Common myeloid progenitor, CD34-positive (primary cell): ENCODE measurements around the gene TCHP.
A peak's percentile ranks its signal among the peaks of the same experiment; 100 is the strongest.

Source experiments
- CTCF ChIA-PET: fragments of 350-600 bp; sonication (Branson Sonifier 250); formaldehyde crosslinking; loops from one replicate; lab custom pipeline; 2021; ENCODE audit warnings: antibody characterized with exemption; lab: Charles Lee
- POLR2A ChIA-PET: fragments of 350-600 bp; sonication (Branson Sonifier 250); formaldehyde crosslinking; loops from one replicate; lab custom pipeline; 2021; ENCODE audit warnings: antibody characterized with exemption; lab: Charles Lee
- DNase-seq, 3 donors: peaks; one replicate each; pipeline versions ENCODE4 v3.0.0 to v3.0.0-alpha.2; 2013
- H3K27ac ChIP-seq, 2 experiments: 1 replicate in 1 of 2; 2 replicates in 1 of 2; pipeline ENCODE4 v1.7.0; 2013; ENCODE audit warnings: inconsistent platforms in 2 of 2, low read length in 2 of 2, mild to moderate bottlenecking in 2 of 2, low read depth in 1 of 2, moderate library complexity in 1 of 2; ENCODE audit not compliant: severe bottlenecking in 2 of 2, insufficient read depth in 1 of 2, poor library complexity in 1 of 2
- H3K27me3 ChIP-seq, 5 experiments: replicated peaks in 2 of 5; 1 replicate in 3 of 5; 2 replicates in 2 of 5; pipeline versions ENCODE4 v1.6.1 to v1.7.0; 2013; ENCODE audit warnings: low read length in 4 of 5, mild to moderate bottlenecking in 2 of 5, moderate library complexity in 2 of 5, inconsistent platforms in 1 of 5; ENCODE audit not compliant: insufficient read depth in 5 of 5, control insufficient read depth in 4 of 5
- H3K36me3 ChIP-seq, 4 experiments: 1 replicate in 2 of 4; 2 replicates in 2 of 4; pipeline versions ENCODE4 v1.6.1 to v1.7.0; 2013; ENCODE audit warnings: low read length in 3 of 4, control low read depth in 1 of 4, mild to moderate bottlenecking in 1 of 4; ENCODE audit not compliant: control insufficient read depth in 4 of 4, insufficient read depth in 4 of 4
- H3K4me1 ChIP-seq, 4 experiments: 1 replicate in 3 of 4; 2 replicates in 1 of 4; pipeline versions ENCODE4 v1.6.1 to v1.7.1; 2013; ENCODE audit warnings: low read length in 3 of 4, mild to moderate bottlenecking in 3 of 4, control low read depth in 1 of 4, inconsistent platforms in 1 of 4, moderate library complexity in 1 of 4; ENCODE audit not compliant: control insufficient read depth in 4 of 4, insufficient read depth in 4 of 4; ENCODE audit errors: control extremely low read depth in 1 of 4
- H3K4me3 ChIP-seq, 7 experiments: 1 replicate in 4 of 7; 2 replicates in 3 of 7; pipeline versions ENCODE4 v1.5.1 to v1.7.0; 2013; ENCODE audit warnings: mild to moderate bottlenecking in 7 of 7, low read length in 6 of 7, moderate library complexity in 6 of 7, inconsistent platforms in 2 of 7, low read depth in 2 of 7, control low read depth in 1 of 7; ENCODE audit not compliant: insufficient read depth in 4 of 7, control insufficient read depth in 1 of 7; ENCODE audit errors: extremely low read depth in 1 of 7
- H3K9me3 ChIP-seq, 5 experiments: 1 replicate in 4 of 5; 2 replicates in 1 of 5; pipeline versions ENCODE4 v1.6.1 to v1.7.1; 2013; ENCODE audit warnings: low read length in 4 of 5, mild to moderate bottlenecking in 2 of 5, inconsistent platforms in 1 of 5, low read depth in 1 of 5, moderate library complexity in 1 of 5; ENCODE audit not compliant: control insufficient read depth in 4 of 5, insufficient read depth in 2 of 5; ENCODE audit errors: control extremely low read depth in 1 of 5
- WGBS: methylation state at CpG from one replicate; pipeline ENCODE4 v1.1.5; 2013; ENCODE audit not compliant: insufficient coverage; 5-methylcytosine and 5-hydroxymethylcytosine counted together

Gene TCHP

DNA sequence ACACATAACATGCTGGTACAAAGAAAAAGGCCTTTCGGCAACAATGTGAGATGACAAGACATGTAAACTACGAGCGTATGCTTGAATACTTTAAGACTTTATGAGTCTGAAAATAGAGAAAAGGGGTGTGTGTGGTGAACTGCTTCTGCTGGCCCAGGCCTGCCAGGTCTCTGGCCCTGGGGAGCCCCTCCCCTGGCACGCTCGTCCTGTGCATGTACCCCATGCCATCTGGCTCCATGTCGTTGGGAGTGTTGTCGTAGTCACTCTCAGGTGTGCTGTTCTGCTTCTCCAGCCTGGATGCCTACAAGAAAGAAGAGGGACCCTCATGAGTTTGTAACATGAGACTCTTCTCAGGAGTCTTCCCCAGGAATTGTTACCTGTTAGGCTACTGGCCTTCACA is 38.9 kb downstream of the TCHP start:
- no peaks in the 10 kb centered on the region for H3K9me3 ChIP-seq
- CTCF ChIA-PET, result interaction anchor here (2.4 to 2.8 kb wide), 2 partner anchors 8 to 11 kb away, joined by 6 to 8 read pairs; no protein-coding TSS in a partner anchor
- POLR2A ChIA-PET, result interaction anchor here (0.7 kb wide), 1 partner anchor 14 kb away, joined by 3 read pairs; no protein-coding TSS in a partner anchor
- no peak overlapping the region for H3K4me3 ChIP-seq
- peaks cover 20 to 64% (median 45%) of the 10 kb centered on the region in 4 experiments for H3K36me3 ChIP-seq
- WGBS, result 96% methylated on average over 7 of the region's 7 CpGs
- no peak for DNase-seq
- H3K27ac ChIP-seq, result no peak overlapping the region
- no peaks in the 10 kb centered on the region for H3K27me3 ChIP-seq
- no peaks in the 10 kb centered on the region for H3K4me1 ChIP-seq

DNA sequence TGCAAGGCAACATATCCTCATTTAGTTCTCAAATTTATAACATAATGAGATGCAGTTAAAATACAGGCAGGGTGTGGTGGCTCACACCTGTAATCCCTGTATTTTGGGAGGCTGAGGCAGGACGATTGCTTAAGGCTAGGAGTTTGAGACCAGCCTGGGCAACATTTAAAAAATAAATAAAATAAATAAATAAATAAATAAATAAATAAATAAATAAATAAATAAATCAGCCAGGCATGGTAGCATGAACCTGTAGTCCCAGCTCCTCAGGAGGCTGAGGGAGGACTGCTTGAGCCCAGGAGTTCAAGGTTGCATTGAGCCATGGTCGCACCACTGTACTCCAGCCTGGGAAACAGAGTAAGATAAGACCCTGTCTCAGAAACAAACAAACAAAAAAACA is 39.4 kb downstream of the TCHP start:
- no peaks in the 10 kb centered on the region for H3K27me3 ChIP-seq
- DNase-seq, result no peak
- peaks cover 20 to 59% (median 44%) of the 10 kb centered on the region in 4 experiments for H3K36me3 ChIP-seq
- peaks cover 0 to 2% (median 0%) of the 10 kb centered on the region in 4 experiments for H3K4me1 ChIP-seq
- CTCF ChIA-PET, result interaction anchor here (2.8 kb wide), 1 partner anchor 9 kb away, joined by 8 read pairs; no protein-coding TSS in a partner anchor
- no CpG with 5 or more reads among the region's 2 CpGs for whole genome bisulfite sequencing
- POLR2A ChIA-PET, result interaction anchor here (0.7 kb wide), 1 partner anchor 14 kb away, joined by 3 read pairs; no protein-coding TSS in a partner anchor
- no peak overlapping the region for H3K4me3 ChIP-seq
- H3K9me3 ChIP-seq, result no peaks in the 10 kb centered on the region
- H3K27ac ChIP-seq, result no peak overlapping the region

DNA sequence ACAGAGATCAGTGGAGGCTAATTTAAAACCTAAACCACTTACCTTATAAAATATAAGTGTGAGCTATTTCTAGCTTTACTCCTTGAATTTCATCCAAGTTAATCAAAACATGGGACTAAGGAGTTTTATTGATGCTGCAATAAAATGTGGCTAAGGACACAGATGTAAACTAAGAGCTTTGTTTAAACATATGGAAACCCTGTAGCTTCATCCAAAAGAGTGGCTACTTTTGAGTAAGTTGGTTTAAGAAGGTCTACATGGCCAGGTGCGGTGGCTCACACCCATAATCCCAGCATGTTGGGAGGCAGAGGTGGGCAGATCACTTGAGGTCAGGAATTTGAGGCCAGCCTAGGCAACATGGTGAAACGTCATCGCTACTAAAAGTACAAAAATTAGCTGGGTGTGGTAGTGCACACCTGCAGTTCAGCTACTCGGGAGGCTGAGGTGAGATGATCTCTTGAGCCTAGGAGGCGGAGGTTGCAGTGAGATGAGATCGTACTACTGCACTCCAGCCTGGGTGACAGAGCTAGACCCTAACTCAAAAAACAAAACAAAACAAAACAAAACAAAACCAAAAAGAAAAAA is 40.4 kb downstream of the TCHP start:
- Histone ChIP-seq H3K4me3 (no peak overlapping the region), H3K27ac (no peak overlapping the region), H3K4me1 (peaks cover 0 to 11% (median 6%) of the 10 kb centered on the region in 4 experiments), H3K36me3 (peaks cover 21 to 62% (median 39%) of the 10 kb centered on the region in 4 experiments), H3K9me3 (no peaks in the 10 kb centered on the region), H3K27me3 (no peaks in the 10 kb centered on the region)
- 97% methylated on average over 4 of the region's 6 CpGs for WGBS
- CTCF ChIA-PET, result interaction anchor here (1.5 to 2.8 kb wide), 3 partner anchors 10 to 36 kb away, joined by 3 to 8 read pairs (median 5); no protein-coding TSS in a partner anchor
- POLR2A ChIA-PET, result no interaction called here
- DNase-seq, result no peak

DNA sequence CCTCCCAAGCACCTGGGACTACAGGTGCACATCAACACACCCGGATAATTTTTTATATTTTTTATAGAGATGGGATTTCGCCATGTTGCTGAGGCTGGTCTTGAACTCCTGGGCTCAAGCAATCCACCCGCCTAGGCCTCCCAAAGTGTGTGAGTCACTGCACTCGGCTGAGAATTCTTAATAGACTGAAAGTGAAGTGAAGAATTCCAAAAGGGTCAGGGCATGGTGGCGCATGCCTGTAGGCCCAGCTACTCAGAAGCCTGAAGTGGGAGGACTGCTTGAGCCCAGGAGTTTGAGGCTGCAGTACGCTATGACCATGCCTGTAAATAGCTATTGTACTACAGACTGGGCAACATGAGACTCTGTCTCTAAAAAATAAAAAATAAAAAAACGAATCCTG is 43.7 kb downstream of the TCHP start:
- Histone ChIP-seq H3K9me3 (no peaks in the 10 kb centered on the region), H3K4me3 (no peak overlapping the region), H3K27me3 (no peaks in the 10 kb centered on the region), H3K4me1 (peaks cover 14 to 41% (median 31%) of the 10 kb centered on the region in 4 experiments), H3K36me3 (peaks cover 14 to 53% (median 23%) of the 10 kb centered on the region in 4 experiments), H3K27ac (no peak overlapping the region)
- no peak for DNase-seq
- 100% methylated on average over 6 of the region's 7 CpGs for WGBS
- ChIA-PET CTCF (interaction anchor here (1.2 kb wide), 1 partner anchor 16 kb away, joined by 3 read pairs; no protein-coding TSS in a partner anchor), POLR2A (no interaction called here)

DNA sequence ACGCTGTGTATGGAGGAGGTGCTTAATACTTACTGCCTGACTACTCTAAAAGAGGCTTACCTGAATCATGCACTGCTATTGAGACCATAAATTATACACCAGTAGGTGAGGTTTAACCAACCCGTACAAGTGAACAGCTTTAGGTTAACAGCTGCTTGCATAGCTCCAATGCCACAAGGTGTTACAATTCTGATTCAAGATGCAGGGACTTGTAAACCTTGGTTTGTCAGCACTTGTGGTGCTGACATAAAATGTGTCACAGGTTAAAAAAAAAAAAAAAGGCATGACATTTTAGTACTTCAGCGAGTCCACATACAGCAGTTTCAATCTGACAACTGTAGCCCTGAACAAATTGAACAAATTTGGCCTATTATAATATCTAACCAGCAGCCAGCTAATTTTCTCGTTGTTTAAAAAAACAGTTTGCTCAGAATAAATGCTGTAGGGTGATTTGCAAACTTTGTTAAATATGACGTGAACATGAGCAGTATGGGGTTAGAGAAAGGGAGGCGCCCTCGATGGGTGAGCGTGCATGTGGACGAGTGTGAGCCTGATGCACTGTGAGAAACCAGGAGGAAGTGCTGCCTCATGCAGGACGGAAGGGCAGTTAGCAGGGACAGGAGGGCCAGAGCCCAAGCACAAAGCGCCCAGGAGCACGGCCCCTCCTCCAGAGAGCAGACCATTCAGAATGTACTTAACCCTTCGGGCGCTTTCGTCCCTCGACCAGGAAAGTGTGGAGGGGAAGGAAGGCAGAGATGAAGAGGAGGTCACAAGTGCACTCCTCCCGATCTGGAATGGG is 44.7 kb downstream of the TCHP start:
- Histone ChIP-seq H3K36me3 (peaks cover 10 to 56% (median 24%) of the 10 kb centered on the region in 4 experiments), H3K9me3 (no peaks in the 10 kb centered on the region), H3K4me3 (no peak overlapping the region), H3K27me3 (no peaks in the 10 kb centered on the region), H3K4me1 (peaks cover 14 to 45% (median 31%) of the 10 kb centered on the region in 4 experiments), H3K27ac (no peak overlapping the region)
- DNase-seq, result peak; percentile 33 to 67 (median 54)
- CTCF ChIA-PET, result interaction anchor here (0.6 to 1.2 kb wide), 4 partner anchors 16 to 1047 kb away, joined by 3 read pairs; no protein-coding TSS in a partner anchor
- WGBS, result 37% methylated on average over 9 of the region's 17 CpGs
- POLR2A ChIA-PET, result interaction anchor here (0.5 to 1.0 kb wide), 2 partner anchors 44 to 867 kb away, joined by 3 to 5 read pairs; no protein-coding TSS in a partner anchor

DNA sequence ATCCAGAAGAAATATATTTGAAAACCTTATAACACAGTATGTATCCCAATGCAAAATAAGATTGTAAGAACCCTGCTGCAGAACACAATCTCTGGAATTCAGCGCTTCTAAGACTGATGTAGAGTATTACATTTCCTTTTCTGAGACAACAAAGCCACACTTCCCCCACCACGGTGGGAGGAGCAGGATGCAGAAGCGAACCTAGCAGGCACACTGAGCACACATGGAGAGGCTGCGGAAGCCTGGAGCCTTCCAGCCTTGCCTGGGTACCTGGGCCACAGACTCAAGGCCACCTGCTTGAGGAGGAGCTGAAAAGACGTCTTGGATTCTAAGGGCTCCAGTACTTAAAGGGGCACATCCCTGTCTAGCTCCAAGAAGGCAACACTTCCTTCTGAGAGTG is 46.4 kb downstream of the TCHP start:
- H3K4me1 ChIP-seq, result peaks cover 14 to 45% (median 31%) of the 10 kb centered on the region in 4 experiments
- no peaks in the 10 kb centered on the region for H3K9me3 ChIP-seq
- peak overlapping the region in 3 of 7 experiments; percentile 34 to 39 (median 35) for H3K4me3 ChIP-seq
- peak; percentile 18 to 61 (median 50) for DNase-seq
- no peaks in the 10 kb centered on the region for H3K27me3 ChIP-seq
- 3% methylated on average over 4 of the region's 5 CpGs for WGBS
- POLR2A ChIA-PET, result interaction anchor here (0.5 kb wide), 2 partner anchors 42 to 436 kb away, joined by 3 read pairs; no protein-coding TSS in a partner anchor
- peak overlapping the region in 1 of 2 experiments; percentile 36 for H3K27ac ChIP-seq
- CTCF ChIA-PET, result interaction anchor here (0.9 kb wide), 1 partner anchor 14 kb away, joined by 3 read pairs; no protein-coding TSS in a partner anchor
- peaks cover 16 to 68% (median 36%) of the 10 kb centered on the region in 4 experiments for H3K36me3 ChIP-seq
